Nephron progenitor cell (in vitro differentiated cells): Measurements from ENCODE around the gene CNTROB.

ENCODE experiments used
- DNase-seq: peaks from one replicate; pipeline ENCODE4 v3.0.0; 2021
- H3K27ac Mint-ChIP-seq: 2 replicates; pipeline ENCODE4 v1.8.0; 2021; ENCODE audit warnings: mild to moderate bottlenecking, moderate library complexity, mixed read lengths
- H3K27me3 Mint-ChIP-seq: 2 replicates; pipeline ENCODE4 v1.8.0; 2021; ENCODE audit warnings: mild to moderate bottlenecking, low read depth, mixed read lengths; ENCODE audit not compliant: poor library complexity
- H3K36me3 Mint-ChIP-seq: 2 replicates; pipeline ENCODE4 v1.8.0; 2021; ENCODE audit warnings: low read depth, mixed read lengths
- H3K4me1 Mint-ChIP-seq: 2 replicates; pipeline ENCODE4 v1.8.0; 2021; ENCODE audit warnings: mixed read lengths
- H3K4me3 Mint-ChIP-seq: 2 replicates; pipeline ENCODE4 v1.8.0; 2021; ENCODE audit warnings: mild to moderate bottlenecking, moderate library complexity, mixed read lengths
- H3K9me3 Mint-ChIP-seq: 2 replicates; pipeline ENCODE4 v1.8.0; 2021; ENCODE audit warnings: mild to moderate bottlenecking, moderate library complexity, mixed read lengths
- TF ChIP-seq, protein P1 (sequence below): fragments of 200-600 bp; sonication (generic); IDR thresholded peaks from 2 replicates; pipeline ENCODE4 v1.5.0; 2021; ENCODE audit warnings: antibody characterized with exemption

CNTROB gene

DNA sequence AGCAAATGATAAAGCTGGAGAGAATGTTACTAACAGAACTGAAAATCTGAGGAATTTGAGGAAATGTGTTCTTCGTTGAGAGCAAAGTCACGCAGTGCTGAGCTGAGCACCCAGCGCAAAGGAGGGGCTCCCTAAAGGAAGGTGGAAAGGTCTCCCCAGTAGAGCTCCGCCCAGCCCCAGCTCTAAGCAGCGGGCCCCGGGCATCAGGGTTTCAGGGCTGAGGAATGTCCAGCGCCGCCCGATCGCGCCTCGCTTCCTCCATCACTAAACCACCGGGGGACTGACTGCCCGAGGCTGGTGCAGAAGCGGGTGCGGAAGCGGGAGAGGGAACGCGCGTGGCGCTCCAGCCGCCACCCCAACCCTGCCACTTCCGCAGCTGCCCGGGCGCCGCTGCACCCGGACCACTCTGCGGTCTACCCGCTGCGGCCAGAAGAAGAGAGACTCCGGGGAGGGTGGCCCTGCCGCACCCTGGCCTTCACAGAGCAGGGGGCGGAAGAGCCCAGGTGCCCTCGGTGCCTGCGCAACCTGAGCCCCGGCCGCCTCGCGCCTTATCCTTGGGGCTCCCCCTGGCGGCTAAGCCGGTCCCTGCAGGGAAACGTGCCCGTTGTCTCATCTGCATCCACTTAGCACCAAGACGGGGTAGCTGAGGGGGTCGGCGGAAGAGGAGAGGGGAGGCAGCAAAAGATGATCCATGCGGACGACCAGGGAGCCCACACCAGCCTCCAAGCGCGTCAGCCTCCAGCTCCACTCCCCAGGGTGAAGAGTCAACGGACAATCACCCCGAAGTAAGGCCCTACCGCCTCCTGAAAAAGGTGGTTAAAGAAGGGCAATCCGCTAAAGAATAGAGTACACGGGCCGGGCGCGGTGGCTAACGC lies 58.0 kb downstream of the CNTROB start:
- peak overlapping the region; percentile 75 for H3K4me3 Mint-ChIP-seq
- peak; percentile 97 for DNase-seq
- TF ChIP-seq, protein P1, sequence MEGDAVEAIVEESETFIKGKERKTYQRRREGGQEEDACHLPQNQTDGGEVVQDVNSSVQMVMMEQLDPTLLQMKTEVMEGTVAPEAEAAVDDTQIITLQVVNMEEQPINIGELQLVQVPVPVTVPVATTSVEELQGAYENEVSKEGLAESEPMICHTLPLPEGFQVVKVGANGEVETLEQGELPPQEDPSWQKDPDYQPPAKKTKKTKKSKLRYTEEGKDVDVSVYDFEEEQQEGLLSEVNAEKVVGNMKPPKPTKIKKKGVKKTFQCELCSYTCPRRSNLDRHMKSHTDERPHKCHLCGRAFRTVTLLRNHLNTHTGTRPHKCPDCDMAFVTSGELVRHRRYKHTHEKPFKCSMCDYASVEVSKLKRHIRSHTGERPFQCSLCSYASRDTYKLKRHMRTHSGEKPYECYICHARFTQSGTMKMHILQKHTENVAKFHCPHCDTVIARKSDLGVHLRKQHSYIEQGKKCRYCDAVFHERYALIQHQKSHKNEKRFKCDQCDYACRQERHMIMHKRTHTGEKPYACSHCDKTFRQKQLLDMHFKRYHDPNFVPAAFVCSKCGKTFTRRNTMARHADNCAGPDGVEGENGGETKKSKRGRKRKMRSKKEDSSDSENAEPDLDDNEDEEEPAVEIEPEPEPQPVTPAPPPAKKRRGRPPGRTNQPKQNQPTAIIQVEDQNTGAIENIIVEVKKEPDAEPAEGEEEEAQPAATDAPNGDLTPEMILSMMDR = peak; percentile 95
- H3K4me1 Mint-ChIP-seq = peaks cover 17% of the 10 kb centered on the region
- H3K36me3 Mint-ChIP-seq = no peaks in the 10 kb centered on the region
- peaks cover 10% of the 10 kb centered on the region for H3K9me3 Mint-ChIP-seq
- H3K27me3 Mint-ChIP-seq = peaks cover 61% of the 10 kb centered on the region
- no peak overlapping the region for H3K27ac Mint-ChIP-seq

DNA sequence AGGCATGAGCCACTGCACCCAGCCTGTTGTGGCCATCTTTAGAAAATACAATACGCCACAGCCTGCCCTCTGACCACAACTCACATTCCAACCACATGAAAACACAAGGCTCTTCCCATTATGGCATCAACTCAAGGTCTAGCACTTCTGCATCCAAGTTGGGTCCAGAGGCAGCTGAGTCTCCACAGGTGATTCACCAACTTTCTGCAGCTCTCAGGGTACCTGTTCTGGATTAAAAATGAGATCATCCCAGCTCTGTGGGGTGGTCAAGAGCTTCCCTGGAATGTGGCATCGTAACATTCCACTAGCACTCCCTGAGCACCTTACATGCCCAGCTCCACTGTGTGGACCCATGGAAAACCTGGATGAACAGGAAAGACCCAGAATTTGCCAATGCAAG lies 60.5 kb downstream of the CNTROB start:
- Mint-ChIP-seq H3K36me3 (no peaks in the 10 kb centered on the region), H3K27me3 (peaks cover 60% of the 10 kb centered on the region), H3K4me3 (no peak overlapping the region), H3K9me3 (peaks cover 10% of the 10 kb centered on the region), H3K4me1 (peaks cover 12% of the 10 kb centered on the region), H3K27ac (no peak overlapping the region)
- TF ChIP-seq, protein P1 = no peak
- no peak for DNase-seq

DNA sequence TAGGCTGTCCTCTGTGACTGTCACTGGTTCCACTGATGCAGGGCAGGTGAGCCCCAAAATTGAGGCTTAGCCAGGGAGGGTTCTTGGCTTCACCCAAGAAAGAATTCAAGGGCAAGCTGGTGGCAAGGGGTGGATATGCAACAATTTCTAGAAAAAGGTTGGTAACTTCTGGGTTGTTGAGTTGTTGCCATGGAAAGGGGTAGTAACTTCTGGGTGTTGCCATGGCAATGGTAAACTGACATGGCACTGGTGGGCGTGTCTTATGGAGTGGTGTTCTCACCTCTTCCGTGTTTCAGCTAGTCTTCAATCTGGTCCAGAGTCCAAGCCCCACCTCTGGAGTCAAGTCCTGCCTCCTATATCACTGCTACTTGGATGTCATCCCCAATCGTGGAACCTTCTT lies 60.9 kb downstream of the CNTROB start:
- H3K36me3 Mint-ChIP-seq = no peaks in the 10 kb centered on the region
- H3K4me3 Mint-ChIP-seq = no peak overlapping the region
- peaks cover 60% of the 10 kb centered on the region for H3K27me3 Mint-ChIP-seq
- peaks cover 10% of the 10 kb centered on the region for H3K4me1 Mint-ChIP-seq
- TF ChIP-seq, protein P1 = no peak
- H3K9me3 Mint-ChIP-seq = peaks cover 10% of the 10 kb centered on the region
- no peak overlapping the region for H3K27ac Mint-ChIP-seq
- no peak for DNase-seq

DNA sequence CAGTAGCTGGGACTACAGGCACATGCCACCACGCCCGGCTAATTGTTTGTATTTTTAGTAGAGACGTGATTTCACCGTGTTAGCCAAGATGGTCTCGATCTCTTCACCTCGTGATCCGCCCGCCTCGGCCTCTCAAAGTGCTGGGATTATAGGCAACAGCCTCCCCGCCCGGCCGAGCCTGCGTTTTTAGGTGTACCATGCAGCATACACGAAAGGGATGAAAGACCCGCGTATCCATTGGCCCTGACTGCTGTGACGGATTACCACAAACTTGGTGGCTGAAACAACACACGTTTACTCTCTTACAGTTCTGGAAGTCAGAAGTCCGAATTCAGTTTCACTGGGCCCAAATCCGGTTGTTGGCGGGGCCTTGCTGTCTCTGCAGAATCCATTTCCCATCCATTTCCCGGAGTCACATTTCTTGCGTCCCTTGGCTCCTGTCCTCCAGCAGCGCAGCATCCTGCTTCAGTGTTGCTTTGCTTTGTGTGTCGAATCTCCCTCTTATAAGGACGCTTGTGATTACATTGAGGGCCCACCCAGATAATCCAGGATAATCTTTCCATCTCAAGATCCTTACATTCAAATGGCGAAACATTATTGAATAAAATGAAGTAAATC lies 62.1 kb downstream of the CNTROB start:
- no peak for DNase-seq
- H3K27me3 Mint-ChIP-seq = peaks cover 70% of the 10 kb centered on the region
- TF ChIP-seq, protein P1 = no peak
- peaks cover 10% of the 10 kb centered on the region for H3K9me3 Mint-ChIP-seq
- no peak overlapping the region for H3K27ac Mint-ChIP-seq
- H3K4me1 Mint-ChIP-seq = peaks cover 5% of the 10 kb centered on the region
- no peak overlapping the region for H3K4me3 Mint-ChIP-seq
- H3K36me3 Mint-ChIP-seq = no peaks in the 10 kb centered on the region

DNA sequence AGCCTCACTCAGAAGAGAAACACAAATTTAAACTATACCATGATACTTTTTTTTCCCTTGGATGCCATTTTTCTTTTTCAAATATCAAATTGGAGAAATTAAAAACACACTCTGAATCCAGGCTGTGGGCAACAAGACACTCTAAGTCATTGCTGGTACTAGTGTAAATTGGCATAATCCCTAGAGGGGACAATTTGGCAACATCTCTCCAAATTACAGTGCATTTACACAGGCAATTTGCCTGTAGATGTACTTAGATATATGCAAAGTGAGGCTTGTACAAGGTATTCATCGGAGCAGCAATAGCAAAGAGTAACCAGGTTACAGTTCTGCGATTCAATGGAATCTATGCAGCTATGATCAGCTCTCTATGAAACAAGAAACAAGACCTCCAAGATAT lies 63.7 kb downstream of the CNTROB start:
- Mint-ChIP-seq H3K27me3 (peaks cover 73% of the 10 kb centered on the region), H3K9me3 (peaks cover 4% of the 10 kb centered on the region), H3K27ac (no peak overlapping the region)

More for the DNA sequence above, 63.7 kb downstream of the CNTROB start:
- no peak overlapping the region for H3K4me3 Mint-ChIP-seq
- no peaks in the 10 kb centered on the region for H3K36me3 Mint-ChIP-seq
- no peaks in the 10 kb centered on the region for H3K4me1 Mint-ChIP-seq
- TF ChIP-seq, protein P1 = no peak
- no peak for DNase-seq
